Prostate gland (tissue), 2 donors: ENCODE measurements around the gene MYOZ2.

ENCODE experiments used
- CTCF ChIP-seq, 4 experiments: fragments of 200-600 bp in 2 of 4; fragments of 450-650 bp in 2 of 4; sonication (generic) in 2 of 4; IDR thresholded peaks; 1 replicate in 3 of 4; 2 replicates in 1 of 4; pipeline ENCODE4 v1.5.1; 2016 to 2019; ENCODE audit warnings: antibody characterized with exemption in 4 of 4, mild to moderate bottlenecking in 2 of 4, moderate library complexity in 2 of 4
- POLR2A ChIP-seq: fragments of 450-650 bp; IDR thresholded peaks from one replicate; pipeline ENCODE4 v1.6.1; 2016; ENCODE audit warnings: antibody characterized with exemption, mild to moderate bottlenecking

GRCh38 chr4:119237201-119237600 is 101.6 kb downstream of the MYOZ2 start:
- no peak for TF ChIP-seq CTCF (IDR thresholded peaks at IDR 0.05)
- TF ChIP-seq POLR2A = no peak
